Measurements from ENCODE around the gene CORIN.
"Not testable (repeated sequence)": the region's sequence is repeated elsewhere in the genome, so short reads cannot be mapped to it uniquely, and the experiment has no call there.

Gene CORIN

DNA sequence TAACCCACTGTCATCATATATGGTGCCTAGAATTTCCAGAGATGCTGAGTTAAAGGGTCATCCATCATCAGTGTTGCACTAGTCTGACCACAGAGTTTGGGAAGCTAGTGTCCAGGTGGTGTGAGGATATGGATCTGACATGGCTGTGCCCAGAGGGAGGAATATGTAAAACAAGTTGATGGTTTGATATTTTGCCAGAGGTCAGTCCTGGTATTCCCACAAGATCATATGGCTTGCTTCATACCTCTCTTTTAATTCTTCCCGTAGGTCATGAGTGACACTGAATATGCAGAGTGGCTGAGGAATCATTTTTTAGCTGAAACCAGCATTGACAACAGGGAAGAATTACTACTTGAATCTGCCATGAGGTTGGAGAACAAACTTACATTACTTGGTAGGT, 277.2 kb downstream of the CORIN start:
- Histone ChIP-seq H3K9ac (ENCODE audit: low read length) (no peak overlapping the region), H2AFZ (ENCODE audit: low read depth, low read length, severe bottlenecking) (no peak overlapping the region), H3F3A (ENCODE audit: insufficient read depth) (no peaks in the 10 kb centered on the region), H3K27me3 (ENCODE audit: low read length) (no peaks in the 10 kb centered on the region), H3K4me2 (ENCODE audit: low read depth, low read length, poor library complexity, severe bottlenecking) (no peak overlapping the region), H3K4me3 (ENCODE audit: insufficient read depth, low read length, poor library complexity, severe bottlenecking) (no peak overlapping the region), H3K79me2 (ENCODE audit: insufficient read depth, low read length) (no peaks in the 10 kb centered on the region), H3K36me3 (ENCODE audit: low read length) (no peaks in the 10 kb centered on the region), H3K27ac (ENCODE audit: low read depth, low read length) (no peak overlapping the region), H3K9me2 (replicated peaks; ENCODE audit: insufficient read depth, low read length) (no peaks in the 10 kb centered on the region), H3K9me3 (ENCODE audit: insufficient read depth, low read length) (no peaks in the 10 kb centered on the region), H4K20me1 (ENCODE audit: low read depth, low read length) (no peaks in the 10 kb centered on the region)
- TF ChIP-seq EZH2phosphoT487 (conservative IDR thresholded peaks at IDR 0.05; ENCODE audit: low read length) = no peak
- TF ChIP-seq, protein P1, sequence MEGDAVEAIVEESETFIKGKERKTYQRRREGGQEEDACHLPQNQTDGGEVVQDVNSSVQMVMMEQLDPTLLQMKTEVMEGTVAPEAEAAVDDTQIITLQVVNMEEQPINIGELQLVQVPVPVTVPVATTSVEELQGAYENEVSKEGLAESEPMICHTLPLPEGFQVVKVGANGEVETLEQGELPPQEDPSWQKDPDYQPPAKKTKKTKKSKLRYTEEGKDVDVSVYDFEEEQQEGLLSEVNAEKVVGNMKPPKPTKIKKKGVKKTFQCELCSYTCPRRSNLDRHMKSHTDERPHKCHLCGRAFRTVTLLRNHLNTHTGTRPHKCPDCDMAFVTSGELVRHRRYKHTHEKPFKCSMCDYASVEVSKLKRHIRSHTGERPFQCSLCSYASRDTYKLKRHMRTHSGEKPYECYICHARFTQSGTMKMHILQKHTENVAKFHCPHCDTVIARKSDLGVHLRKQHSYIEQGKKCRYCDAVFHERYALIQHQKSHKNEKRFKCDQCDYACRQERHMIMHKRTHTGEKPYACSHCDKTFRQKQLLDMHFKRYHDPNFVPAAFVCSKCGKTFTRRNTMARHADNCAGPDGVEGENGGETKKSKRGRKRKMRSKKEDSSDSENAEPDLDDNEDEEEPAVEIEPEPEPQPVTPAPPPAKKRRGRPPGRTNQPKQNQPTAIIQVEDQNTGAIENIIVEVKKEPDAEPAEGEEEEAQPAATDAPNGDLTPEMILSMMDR (IDR thresholded peaks at IDR 0.05; ENCODE audit: insufficient read depth, low read length, poor library complexity, severe bottlenecking) = no peak

DNA sequence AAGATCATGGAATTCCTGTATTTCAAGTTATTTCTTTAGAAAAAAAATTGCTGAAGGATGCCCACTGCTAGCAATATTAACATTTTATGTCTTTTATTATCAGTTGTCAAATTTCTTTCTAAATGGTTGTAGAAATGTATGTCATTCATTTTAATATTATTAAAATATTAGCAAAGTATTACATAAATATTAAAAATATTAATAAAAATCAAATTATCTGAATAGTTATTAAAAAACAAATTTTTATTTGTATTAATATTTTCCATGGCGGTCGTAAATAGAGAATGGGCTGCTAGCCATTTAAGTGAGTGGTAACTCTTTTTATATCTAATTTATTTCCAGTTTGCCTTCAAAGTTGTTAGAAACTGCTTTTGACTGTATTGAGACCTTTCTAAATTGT, 280.6 kb downstream of the CORIN start:
- Histone ChIP-seq H3K9me2 (replicated peaks; ENCODE audit: insufficient read depth, low read length) (no peaks in the 10 kb centered on the region), H4K20me1 (ENCODE audit: low read depth, low read length) (no peaks in the 10 kb centered on the region), H3K27me3 (ENCODE audit: low read length) (no peaks in the 10 kb centered on the region), H3K27ac (ENCODE audit: low read depth, low read length) (no peak overlapping the region), H3K4me3 (ENCODE audit: insufficient read depth, low read length, poor library complexity, severe bottlenecking) (no peak overlapping the region), H3K9ac (ENCODE audit: low read length) (no peak overlapping the region), H3K36me3 (ENCODE audit: low read length) (no peaks in the 10 kb centered on the region), H3K79me2 (ENCODE audit: insufficient read depth, low read length) (no peaks in the 10 kb centered on the region), H3K4me2 (ENCODE audit: low read depth, low read length, poor library complexity, severe bottlenecking) (no peak overlapping the region), H3K9me3 (ENCODE audit: insufficient read depth, low read length) (no peaks in the 10 kb centered on the region), H3F3A (ENCODE audit: insufficient read depth) (no peaks in the 10 kb centered on the region), H2AFZ (ENCODE audit: low read depth, low read length, severe bottlenecking) (no peak overlapping the region)
- TF ChIP-seq, protein P1 (IDR thresholded peaks at IDR 0.05; ENCODE audit: insufficient read depth, low read length, poor library complexity, severe bottlenecking) = no peak
- TF ChIP-seq EZH2phosphoT487 (conservative IDR thresholded peaks at IDR 0.05; ENCODE audit: low read length) = no peak

DNA sequence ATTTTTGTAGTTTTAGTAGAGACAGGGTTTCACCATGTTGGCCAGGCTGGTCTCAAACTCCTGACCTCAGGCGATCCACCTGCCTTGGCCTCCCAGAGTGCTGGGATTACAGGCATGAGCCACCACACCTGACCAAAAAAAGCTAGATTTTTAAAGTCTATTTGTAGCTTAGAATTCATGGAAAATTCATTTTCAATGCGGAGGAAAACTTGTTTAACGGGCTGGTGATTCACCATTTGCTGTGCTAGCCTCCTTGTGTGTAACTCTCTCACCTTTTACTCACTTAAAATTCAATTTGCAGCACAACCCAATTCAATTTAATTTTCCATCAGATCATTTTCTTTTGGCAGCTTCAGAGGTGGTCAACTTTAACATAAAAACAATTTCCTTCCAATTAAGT, 281.9 kb downstream of the CORIN start:
- H3K27me3 ChIP-seq (ENCODE audit: low read length); H3K79me2 ChIP-seq (ENCODE audit: insufficient read depth, low read length); H4K20me1 ChIP-seq (ENCODE audit: low read depth, low read length); H3F3A ChIP-seq (ENCODE audit: insufficient read depth); H3K4me3 ChIP-seq (ENCODE audit: insufficient read depth, low read length, poor library complexity, severe bottlenecking); H3K9me3 ChIP-seq (ENCODE audit: insufficient read depth, low read length); H3K4me2 ChIP-seq (ENCODE audit: low read depth, low read length, poor library complexity, severe bottlenecking); H3K9ac ChIP-seq (ENCODE audit: low read length); H3K9me2 ChIP-seq (replicated peaks; ENCODE audit: insufficient read depth, low read length); H2AFZ ChIP-seq (ENCODE audit: low read depth, low read length, severe bottlenecking); H3K27ac ChIP-seq (ENCODE audit: low read depth, low read length); H3K36me3 ChIP-seq (ENCODE audit: low read length): not testable (repeated sequence)

DNA sequence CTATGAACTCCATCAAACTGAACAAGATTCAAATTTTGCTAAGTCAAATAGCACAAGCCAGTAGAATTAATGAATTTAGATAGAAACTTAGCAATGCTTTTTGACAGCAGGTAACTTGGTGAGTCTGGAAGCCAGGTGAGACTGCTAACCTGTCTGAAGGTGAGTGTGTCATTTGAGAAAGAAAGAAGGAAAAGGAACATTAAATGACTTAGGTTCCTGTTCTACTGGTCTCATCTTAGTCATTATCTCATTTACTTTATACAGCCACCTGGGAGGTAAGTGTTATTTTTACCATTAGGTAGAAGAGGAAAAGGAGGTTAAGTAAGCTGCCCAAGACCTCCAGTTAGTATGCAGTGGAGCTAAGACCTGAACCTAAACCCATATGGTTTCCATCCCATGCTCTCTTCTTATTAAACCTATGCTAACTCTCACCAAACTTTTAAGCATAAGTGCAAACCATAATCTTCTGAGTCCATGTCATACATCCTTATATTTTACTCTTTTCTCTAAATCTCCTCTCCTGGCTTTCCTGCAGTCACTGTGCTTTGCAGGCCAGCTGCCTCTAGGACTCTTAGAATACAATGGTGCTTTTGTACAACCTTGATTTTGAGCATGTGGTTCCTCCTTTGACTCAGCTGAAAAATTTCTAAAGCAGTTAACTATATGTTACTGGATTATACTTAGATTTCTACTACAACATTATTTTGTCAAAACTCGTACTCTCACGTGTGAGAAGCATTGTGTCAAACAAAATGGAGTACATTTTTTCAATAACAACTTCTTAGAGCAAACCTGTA, 284.3 kb downstream of the CORIN start:
- H3K36me3 ChIP-seq (ENCODE audit: low read length) = no peaks in the 10 kb centered on the region
- no peaks in the 10 kb centered on the region for H3K79me2 ChIP-seq (ENCODE audit: insufficient read depth, low read length)
- H3K9ac ChIP-seq (ENCODE audit: low read length) = no peak overlapping the region
- no peak overlapping the region for H2AFZ ChIP-seq (ENCODE audit: low read depth, low read length, severe bottlenecking)
- H3K9me2 ChIP-seq (replicated peaks; ENCODE audit: insufficient read depth, low read length) = no peaks in the 10 kb centered on the region
- no peak overlapping the region for H3K4me3 ChIP-seq (ENCODE audit: insufficient read depth, low read length, poor library complexity, severe bottlenecking)
- H3K4me2 ChIP-seq (ENCODE audit: low read depth, low read length, poor library complexity, severe bottlenecking) = no peak overlapping the region
- H3K27me3 ChIP-seq (ENCODE audit: low read length) = no peaks in the 10 kb centered on the region
- no peaks in the 10 kb centered on the region for H3K9me3 ChIP-seq (ENCODE audit: insufficient read depth, low read length)
- H3F3A ChIP-seq (ENCODE audit: insufficient read depth) = no peaks in the 10 kb centered on the region
- no peaks in the 10 kb centered on the region for H4K20me1 ChIP-seq (ENCODE audit: low read depth, low read length)
- no peak overlapping the region for H3K27ac ChIP-seq (ENCODE audit: low read depth, low read length)
- no peak for TF ChIP-seq EZH2phosphoT487 (conservative IDR thresholded peaks at IDR 0.05; ENCODE audit: low read length)
- TF ChIP-seq, protein P1 (IDR thresholded peaks at IDR 0.05; ENCODE audit: insufficient read depth, low read length, poor library complexity, severe bottlenecking) = no peak
